H1 (cell line): Measurements from ENCODE around the gene KLHDC10.

Experiments
- BACH1 ChIP-seq: IDR thresholded peaks from 2 replicates; pipeline ENCODE4 v1.6.1; 2012; ENCODE audit warnings: low read length, improper control_type of control experiment
- BRCA1 ChIP-seq: IDR thresholded peaks from 2 replicates; pipeline ENCODE4 v1.6.1; 2012; ENCODE audit warnings: low read depth, low read length, improper control_type of control experiment
- TF ChIP-seq, protein P1 (sequence below): IDR thresholded peaks from 2 replicates; pipeline ENCODE4 v1.6.1; 2012; ENCODE audit warnings: inconsistent platforms
- TF ChIP-seq, protein P2 (sequence below), 3 experiments: IDR thresholded peaks; 1 replicate in 2 of 3; 2 replicates in 1 of 3; pipeline versions ENCODE4 v1.5.1 to v1.6.1; 2011; ENCODE audit warnings: low read length in 3 of 3, mild to moderate bottlenecking in 3 of 3, inconsistent platforms in 2 of 3, low read depth in 1 of 3, moderate library complexity in 1 of 3; ENCODE audit not compliant: insufficient read depth in 1 of 3; ENCODE audit errors: control extremely low read depth in 1 of 3

DNA sequence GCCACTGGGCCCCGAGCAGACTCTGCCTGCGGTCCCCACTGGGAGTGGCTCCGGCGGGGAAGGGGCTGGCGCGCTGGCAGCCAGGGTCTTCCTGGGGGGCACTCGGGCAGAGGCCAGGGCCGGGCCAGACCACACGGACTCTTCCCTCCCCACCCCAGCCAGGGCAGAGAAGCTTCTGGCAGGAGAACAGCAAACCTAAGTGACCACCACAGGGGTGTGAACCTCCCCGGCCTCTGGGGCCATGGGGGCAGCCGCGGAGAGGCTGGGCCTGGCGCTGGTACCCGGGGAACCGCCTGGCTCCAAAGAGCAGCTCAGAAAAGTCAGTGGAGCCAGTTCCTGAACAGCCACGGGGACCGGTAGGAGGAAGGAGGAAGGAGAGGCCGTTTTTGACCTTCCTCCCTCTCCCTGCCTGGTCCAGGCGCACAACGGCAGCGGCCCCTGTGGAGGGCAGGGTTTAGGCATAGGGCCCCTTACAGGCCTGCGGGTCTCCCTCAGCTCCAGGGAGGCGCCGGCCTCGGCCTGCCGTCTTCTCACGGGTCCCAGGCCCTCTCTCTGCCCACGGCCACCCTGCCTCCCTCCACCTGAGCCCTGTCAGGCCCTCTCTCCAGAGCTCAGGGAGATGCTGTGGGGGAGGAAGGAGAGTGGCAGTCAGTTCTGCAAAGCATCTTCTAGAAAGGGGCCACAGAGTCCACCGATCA lies 83.0 kb downstream of the KLHDC10 start:
- TF ChIP-seq, protein P1, sequence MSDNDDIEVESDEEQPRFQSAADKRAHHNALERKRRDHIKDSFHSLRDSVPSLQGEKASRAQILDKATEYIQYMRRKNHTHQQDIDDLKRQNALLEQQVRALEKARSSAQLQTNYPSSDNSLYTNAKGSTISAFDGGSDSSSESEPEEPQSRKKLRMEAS, result no peak
- TF ChIP-seq, protein P2, sequence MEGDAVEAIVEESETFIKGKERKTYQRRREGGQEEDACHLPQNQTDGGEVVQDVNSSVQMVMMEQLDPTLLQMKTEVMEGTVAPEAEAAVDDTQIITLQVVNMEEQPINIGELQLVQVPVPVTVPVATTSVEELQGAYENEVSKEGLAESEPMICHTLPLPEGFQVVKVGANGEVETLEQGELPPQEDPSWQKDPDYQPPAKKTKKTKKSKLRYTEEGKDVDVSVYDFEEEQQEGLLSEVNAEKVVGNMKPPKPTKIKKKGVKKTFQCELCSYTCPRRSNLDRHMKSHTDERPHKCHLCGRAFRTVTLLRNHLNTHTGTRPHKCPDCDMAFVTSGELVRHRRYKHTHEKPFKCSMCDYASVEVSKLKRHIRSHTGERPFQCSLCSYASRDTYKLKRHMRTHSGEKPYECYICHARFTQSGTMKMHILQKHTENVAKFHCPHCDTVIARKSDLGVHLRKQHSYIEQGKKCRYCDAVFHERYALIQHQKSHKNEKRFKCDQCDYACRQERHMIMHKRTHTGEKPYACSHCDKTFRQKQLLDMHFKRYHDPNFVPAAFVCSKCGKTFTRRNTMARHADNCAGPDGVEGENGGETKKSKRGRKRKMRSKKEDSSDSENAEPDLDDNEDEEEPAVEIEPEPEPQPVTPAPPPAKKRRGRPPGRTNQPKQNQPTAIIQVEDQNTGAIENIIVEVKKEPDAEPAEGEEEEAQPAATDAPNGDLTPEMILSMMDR (IDR thresholded peaks at IDR 0.05; ENCODE audit: control extremely low read depth in 1 of 3, insufficient read depth in 1 of 3, low read depth in 1 of 3, low read length in 3 of 3), result no peak
- TF ChIP-seq BACH1, result no peak
- TF ChIP-seq BRCA1, result no peak
